22Rv1 (cell line): ENCODE results near the gene ARHGDIA.
A peak's percentile ranks its signal among the peaks of the same experiment; 100 is the strongest.

ENCODE experiments used
- H3K27ac ChIP-seq: fragments of 450-650 bp; 2 replicates; pipeline ENCODE4 v1.5.1; 2017
- ZFX ChIP-seq: fragments of 450-650 bp; IDR thresholded peaks from 2 replicates; pipeline ENCODE4 v1.6.1; 2017; ENCODE audit warnings: antibody characterized with exemption, borderline replicate concordance
- TF ChIP-seq, protein P1 (sequence below): fragments of 450-650 bp; IDR thresholded peaks from 2 replicates; pipeline ENCODE4 v1.5.1; 2017; ENCODE audit warnings: mild to moderate bottlenecking

Gene ARHGDIA

DNA sequence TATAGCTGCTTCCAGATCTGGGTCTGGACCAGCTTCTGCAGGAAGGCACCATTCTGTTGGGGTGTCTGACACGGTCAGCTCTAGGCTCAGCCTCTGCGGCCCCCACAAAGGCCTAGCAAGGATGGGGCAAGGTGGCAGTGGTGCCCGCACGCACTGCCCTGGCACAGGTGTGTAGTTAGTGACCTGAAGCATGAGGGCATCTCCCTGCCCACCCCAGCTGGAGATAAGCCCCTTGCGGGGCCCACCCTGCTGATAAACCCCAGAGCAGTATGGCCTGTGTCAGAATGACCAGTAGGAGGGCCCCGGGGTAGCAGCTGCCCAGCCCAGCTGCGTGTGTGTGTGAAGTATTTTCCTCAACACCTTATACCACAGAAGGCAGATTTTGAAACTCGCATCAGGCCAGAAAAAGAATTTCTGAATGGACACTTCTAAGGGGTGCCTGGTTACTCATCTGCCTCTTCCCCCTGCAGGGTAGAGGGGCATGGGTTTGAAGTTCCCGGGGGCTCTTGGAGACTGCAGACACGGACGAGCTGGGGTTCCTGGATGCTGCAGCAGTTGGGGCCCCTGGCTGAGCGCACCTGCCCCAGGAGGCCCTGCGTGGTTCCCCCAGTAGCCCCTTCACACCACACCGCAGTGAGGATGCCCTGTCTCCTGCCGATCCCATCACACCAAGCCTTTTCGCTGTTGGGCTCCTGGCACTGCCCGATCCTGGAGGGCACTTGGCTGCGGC lies 4.5 kb downstream of the ARHGDIA start:
- peak overlapping the region; percentile 99 for H3K27ac ChIP-seq
- TF ChIP-seq, protein P1, sequence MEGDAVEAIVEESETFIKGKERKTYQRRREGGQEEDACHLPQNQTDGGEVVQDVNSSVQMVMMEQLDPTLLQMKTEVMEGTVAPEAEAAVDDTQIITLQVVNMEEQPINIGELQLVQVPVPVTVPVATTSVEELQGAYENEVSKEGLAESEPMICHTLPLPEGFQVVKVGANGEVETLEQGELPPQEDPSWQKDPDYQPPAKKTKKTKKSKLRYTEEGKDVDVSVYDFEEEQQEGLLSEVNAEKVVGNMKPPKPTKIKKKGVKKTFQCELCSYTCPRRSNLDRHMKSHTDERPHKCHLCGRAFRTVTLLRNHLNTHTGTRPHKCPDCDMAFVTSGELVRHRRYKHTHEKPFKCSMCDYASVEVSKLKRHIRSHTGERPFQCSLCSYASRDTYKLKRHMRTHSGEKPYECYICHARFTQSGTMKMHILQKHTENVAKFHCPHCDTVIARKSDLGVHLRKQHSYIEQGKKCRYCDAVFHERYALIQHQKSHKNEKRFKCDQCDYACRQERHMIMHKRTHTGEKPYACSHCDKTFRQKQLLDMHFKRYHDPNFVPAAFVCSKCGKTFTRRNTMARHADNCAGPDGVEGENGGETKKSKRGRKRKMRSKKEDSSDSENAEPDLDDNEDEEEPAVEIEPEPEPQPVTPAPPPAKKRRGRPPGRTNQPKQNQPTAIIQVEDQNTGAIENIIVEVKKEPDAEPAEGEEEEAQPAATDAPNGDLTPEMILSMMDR = no peak
- TF ChIP-seq ZFX = no peak

DNA sequence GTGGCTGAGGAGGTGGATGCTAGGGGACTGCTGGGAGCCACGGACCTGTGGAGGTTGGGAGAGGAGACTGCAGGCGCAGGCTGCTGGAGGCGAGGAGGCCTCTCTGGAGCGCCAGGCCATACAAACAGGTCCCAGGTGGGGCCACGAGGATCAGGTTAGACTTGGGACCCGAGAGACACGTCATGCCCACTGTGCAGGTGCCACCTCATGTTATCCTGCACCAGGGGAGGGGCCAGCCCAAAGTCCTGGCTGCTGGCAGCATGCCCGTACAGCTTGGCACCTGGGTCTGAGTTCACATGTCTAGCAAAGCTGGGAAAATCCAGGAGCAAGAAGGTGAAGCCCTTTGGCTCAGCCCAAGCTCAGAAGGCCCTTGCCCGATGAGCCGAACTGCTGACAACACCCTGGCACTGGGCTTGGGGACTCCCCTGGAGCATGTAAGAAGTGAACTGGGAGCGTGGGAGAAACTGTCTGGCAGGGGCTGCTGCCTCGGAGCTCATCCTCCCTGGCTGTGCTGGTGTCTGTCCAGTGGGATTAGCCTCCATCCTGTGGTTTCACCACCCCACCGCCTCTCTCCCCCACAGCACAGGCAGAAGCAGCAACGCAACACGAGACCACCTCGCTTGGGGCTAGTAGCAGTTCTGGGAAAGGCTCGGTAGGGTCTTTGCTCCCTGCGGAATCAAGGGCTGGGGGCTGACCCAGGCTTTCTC lies 5.3 kb downstream of the ARHGDIA start:
- peak overlapping the region; percentile 99 for H3K27ac ChIP-seq
- TF ChIP-seq ZFX = no peak
- TF ChIP-seq, protein P1 = no peak

DNA sequence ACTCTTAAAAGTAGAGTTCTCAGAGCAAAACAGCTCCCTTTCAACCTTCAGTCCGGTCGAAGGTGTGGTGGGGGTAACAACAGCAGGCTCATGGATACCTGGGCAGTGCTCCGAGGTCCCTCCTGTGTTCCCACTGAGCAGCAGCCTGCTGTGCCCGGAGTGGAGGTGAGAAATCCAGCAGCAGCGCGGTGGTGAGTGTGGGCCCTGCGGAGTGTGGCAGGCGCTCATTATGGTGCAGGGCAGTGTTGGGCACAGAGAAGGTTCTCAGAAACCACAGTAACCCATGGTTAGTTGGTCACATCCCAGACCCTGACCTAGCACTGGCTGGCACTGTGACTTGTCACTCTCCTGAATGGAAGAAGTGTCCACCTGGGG lies 5.8 kb downstream of the ARHGDIA start:
- TF ChIP-seq, protein P1 = no peak
- TF ChIP-seq ZFX = no peak
- H3K27ac ChIP-seq = peak overlapping the region; percentile 99

DNA sequence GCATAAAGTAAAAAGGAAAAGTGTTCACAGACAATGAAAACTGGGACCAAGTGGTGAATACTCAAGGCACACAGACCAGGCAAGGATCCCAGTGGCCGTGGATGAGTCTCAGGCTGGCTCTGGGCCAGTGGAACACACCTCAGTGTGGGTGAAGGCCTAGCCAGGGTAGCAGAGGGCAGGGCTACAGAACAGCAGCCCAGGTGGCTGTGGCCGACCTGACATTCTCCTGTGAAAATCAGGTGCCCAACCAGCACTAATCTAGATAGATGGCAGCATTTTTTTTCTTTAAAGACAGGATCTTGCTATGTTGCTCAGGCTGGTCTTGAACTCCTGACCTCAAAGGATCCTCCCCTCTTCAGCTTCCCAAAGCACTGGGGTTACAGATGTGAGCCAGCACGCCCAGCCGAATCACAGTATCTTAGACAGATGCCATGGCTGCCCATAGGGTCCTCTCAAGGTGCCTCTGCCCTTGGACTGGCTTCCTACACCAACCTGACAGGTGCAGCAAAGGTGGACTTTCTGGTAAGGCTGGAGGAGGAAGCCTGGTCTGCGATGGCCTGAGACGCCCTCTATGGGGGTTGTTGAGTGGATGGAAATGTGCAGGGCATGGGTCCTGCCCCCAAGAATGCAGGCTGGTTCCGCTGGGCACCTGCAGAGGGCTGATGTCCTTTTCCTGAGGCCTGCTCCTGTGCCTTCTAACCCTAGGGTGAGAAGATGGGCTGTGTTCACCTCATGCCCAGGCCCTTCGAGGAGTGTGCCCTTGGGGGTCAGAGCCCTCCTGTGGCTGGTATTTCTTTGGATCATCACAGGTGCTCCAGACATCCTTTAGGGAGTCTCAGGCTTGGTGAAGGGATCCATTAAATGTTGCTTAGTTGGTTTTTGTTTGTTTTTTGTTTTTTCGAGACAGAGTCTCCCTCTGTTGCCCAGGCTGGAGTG lies 7.0 kb downstream of the ARHGDIA start:
- H3K27ac ChIP-seq = peak overlapping the region; percentile 99

DNA sequence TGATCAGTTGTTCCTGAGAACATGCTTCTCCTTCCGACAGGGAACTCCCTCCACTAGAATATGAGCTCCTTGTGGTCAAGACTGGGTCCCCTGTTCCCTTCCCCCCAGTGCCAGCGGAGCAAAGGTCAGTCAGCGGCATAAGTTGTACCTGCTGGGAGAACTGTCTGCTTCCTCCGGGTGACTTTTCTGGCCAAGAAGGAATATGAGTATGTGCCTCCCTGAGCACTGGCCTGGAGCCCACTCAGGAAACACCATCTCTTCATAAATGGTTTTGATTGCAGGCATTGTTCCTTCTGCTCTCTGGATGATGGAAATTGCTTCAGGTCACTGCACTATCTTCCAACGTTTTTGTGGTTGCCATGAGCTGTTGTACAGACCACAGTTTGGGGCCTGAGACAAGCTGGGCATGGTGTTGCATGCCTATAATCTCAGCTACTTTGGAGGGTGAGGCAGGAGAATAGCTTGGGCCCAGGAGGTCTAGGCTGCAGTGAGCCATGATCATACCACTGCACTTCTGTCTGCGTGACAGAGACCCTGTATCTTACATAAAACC lies 7.9 kb downstream of the ARHGDIA start:
- TF ChIP-seq ZFX = no peak
- TF ChIP-seq, protein P1 = no peak
- H3K27ac ChIP-seq = peak overlapping the region; percentile 99

More for the DNA sequence above, 7.0 kb downstream of the ARHGDIA start:
- no peak for TF ChIP-seq ZFX
- TF ChIP-seq, protein P1 = no peak

DNA sequence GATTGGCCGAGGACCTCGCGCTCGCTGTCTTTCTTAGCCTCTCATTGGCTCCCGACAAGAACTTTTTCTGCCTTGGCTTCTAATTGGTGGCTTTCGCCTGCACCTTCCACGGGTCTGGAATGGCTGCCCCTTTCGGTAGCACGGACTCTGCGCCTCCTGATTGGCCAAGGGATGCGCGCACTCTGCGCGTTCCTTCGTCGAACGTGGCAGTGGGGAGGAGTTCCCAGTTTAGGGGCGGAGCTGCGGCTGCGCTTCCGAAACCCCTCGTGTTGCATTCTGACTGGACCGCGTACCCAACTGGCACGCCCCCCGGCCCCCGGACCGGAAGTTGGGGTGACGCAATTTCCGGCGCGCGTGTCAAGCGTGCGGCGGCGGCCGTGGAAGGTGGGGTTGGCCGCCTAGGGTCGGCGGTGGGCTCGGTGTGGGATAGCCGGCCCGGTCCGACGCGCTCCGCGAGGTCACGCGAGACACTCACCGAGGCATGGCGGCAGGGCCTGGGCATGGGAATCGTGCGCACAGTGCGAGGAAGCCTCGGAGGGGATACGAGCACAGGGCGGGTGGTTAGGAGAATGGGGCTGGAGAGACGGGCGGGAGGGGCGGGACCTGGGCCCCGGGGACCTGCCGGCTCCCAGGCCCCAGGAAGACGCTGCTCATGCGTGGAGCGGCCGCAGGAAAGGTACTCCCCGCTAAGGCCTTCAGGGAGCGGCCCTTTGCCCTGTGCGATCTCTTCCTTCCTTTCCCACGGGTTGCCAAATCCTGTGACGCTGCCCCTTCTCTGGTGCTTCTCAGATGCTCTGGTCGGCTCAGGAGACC lies 10.2 kb downstream of the ARHGDIA start:
- H3K27ac ChIP-seq = peak overlapping the region; percentile 99
- TF ChIP-seq ZFX = no peak
- TF ChIP-seq, protein P1 = no peak
